ENCODE results near the gene N4BP2L2.

Gene N4BP2L2

DNA sequence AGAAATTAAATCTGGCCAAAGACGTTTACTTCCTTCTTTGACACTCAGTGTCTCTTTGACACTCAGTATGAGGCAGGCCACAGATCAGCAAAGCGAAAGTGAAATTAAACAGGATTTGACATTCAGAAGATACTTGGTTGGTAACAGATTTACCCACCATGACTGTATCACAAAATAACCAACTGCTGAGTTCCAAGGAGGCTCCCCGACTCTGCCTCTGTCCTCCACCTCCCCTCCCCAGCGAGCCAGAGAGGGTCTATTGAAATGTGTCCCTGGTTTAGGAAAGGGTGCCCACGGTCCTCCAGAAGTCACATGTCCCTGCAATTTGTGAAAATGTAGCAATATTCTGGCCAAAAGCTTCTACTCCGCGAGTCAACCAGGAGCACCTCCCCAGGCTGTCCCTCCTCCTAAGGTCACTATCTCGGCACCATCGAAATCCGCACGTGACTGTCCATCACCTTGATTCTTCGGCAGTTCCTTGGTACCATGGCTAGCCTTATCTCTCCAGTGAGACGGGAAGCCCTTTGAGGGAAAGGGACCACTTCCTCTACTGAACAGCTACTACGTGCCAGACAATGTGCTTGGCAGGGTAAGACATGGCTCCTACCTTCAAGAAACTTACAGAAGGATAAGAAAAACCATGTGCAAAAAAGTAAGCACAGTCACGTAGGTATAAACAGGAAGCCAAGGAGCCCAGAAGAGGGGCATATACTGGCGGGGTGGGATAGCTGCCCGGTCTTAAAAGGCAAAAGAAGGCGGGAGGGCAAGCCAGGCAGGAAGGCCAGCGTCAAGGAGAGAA is 112.2 kb downstream of the N4BP2L2 start:
- no peak for DNase-seq (ENCODE audit: low read depth)

DNA sequence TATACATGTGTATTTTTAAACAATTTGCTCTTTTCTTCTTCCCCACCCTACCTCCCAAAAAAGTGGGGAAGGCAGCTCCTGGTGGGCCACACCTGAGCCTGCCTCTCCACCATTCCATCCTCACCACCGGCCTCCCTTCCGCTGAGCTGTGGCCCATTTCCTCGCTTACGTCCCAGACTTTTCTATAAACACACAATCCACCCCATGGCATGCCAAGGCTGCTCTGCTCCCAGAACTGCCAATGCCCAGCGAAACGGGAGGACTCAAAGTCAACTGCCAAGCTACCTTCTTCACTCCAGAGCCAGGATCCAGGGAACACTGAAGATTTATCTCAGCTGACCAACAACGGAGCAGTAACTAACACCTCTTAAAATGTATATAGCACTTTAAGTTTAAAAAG is 113.4 kb downstream of the N4BP2L2 start:
- DNase-seq (ENCODE audit: low read depth), result no peak

DNA sequence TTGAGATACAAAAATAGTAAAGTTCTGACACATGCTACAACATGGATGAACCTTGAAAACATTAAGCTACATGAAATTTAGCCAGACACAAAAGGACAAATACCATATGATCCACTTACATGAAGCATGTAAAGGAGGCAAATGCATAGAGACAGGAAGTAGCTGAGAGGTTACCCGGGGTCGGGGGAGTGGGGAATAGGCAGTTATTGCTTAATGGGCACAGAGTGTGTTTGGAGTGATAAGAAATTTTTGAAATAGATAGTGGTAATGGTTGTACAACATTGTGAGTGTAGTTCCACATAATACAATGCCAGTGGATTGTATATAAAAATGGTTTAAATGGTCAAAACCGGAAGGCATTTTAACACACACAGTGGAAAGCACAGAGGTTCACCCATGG is 115.0 kb downstream of the N4BP2L2 start:
- no peak for DNase-seq (ENCODE audit: low read depth)

DNA sequence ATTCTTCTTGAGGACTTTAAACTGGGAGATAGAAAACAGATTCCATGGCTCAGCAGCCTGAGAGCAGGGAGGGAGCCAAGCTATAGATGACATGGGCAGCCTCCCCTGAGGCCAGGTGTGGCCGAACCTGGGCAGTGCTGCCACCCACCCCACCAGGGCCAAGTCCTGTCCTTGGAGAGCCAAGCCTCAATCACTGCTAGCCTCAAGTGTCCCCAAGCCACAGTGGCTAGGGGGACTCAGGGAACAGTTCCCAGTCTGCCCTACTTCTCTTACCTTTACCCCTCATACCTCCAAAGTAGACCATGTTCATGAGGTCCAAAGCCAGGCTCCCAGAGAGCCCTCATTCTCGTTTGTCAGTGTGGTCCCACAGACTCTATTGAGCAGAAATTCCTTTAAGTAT is 118.7 kb downstream of the N4BP2L2 start:
- no peak for DNase-seq (ENCODE audit: low read depth)

DNA sequence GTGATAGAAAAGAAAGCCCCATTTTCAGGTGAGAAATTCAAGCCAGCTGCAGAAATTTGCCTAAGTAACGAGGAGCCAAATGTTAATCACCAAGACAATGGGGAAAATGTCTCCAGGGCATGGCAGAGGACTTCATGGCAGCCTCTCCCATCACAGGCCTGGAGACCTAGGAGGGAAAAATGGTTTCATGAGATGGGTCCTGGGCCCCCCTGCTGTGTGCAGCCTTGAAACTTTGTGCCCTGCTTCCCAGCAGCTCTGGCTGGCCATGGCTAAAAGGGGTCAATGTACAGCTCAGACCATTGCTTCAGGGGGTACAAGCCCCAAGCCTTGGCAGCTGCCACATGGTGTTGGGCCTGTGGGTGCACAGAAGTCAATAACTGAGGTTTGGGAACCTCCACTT is 120.6 kb downstream of the N4BP2L2 start:
- DNase-seq (ENCODE audit: low read depth), result no peak

DNA sequence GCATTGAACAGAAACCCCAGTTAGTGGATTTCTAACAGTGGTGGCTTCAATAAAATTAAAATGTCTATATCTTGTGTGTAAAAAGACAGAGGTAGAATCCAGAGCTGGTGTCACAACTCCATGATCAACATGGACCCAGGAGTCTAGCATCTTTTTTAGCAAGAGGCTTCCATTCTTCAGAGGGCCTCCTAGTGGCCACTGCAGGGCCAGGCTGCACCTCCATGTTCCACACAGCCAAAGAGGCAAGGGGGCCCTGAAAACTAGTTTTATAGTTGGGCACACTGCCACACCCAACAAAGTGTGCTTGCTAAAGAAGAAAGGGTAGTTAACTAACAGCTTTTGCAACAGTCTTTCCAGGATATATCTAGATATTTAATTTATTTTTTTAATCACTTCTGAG is 123.6 kb downstream of the N4BP2L2 start:
- no peak for DNase-seq (ENCODE audit: low read depth)

DNA sequence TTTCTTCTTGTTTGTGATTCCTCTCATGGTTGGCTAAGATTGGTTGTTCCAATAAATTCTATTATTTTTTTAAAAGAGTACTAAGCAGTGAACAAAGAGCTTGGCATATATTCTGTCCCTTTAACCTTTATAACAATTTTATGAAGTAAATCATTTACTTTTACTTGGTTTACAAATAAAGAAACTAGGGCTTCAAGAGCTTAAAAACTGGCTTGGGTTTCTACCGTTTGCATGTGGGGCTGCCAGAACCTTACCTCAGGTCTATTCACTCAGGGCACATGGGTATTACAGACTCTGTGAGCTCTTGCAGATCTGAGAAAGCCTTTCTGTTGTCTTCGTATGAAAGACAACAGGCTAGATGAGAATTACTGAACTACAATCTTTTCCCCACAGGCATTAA is 124.0 kb downstream of the N4BP2L2 start:
- no peak for DNase-seq (ENCODE audit: low read depth)

DNA sequence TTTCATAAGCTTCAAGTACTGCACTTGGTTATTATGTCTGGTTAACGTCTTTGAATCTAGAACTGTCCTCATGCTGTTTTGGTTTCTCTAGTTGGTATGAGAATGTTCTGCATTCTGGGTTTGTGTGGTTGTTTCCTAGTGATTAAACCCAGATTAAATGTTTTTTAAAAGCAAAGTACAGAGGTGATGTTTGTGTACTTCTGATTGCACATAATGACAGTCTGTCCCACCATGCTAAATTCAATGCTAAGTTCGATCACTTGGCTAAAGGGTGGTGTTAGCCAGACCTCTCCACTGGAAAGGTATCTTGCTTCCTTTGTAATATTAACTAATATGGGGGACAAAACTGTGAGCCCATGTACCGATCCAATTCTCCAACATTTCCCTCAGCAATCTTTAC is 125.3 kb downstream of the N4BP2L2 start:
- DNase-seq (ENCODE audit: low read depth), result no peak

DNA sequence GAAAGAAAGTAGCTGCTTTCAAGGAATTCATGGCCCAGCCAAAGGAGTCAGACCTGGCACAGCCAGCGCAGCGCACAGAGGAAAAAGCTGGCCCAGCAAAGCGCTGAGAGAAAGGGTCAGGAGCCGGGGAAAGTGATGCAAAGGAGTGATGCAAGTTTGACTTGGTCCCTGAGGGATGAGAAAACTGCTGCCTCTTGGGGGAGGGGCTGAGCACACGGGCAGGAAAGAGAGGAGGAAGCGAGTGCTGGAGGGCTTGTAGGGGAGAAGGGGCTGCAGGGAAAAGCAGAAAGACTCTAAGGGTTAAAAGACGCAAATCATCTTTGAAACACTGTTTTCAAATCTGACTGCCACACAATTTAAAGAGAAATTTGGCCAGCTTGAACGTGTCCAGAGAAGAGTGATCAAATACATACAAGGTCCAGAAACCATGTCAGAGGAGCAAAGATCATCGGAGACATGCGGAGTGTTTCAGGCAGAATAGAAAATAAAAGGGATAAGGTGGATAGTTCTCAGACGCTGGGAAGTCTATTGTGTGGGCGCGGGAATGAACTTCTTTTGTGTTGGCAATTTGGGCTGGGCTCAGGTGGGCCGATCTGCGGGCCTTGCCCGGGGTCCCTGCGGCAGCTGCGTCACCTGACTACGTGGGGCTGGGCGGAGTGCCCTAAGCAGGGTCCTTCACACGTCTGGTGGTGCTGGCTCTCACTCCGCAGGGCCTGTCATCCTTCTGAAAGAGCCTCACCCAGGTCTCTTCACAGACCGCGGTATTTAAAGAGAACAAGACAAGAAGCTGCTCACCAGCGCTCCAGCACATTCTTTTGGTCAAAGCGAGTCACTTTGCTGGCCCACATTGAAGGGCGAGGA is 128.8 kb downstream of the N4BP2L2 start:
- DNase-seq (ENCODE audit: low read depth), result no peak

DNA sequence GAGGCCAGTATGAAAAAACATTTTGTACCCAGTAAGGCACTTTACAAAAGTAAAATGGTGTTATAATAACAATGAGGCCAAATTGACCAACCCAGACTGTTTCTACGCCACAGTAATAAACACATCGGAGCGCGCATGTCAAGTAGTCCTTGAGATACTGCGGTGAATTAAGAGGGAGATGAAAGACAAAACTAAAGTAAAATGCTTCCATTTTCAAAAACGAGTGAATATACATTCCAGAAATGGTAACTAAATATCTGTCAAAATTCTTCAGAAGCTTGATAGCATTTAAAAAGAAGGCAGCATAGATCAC is 129.6 kb downstream of the N4BP2L2 start:
- DNase-seq (ENCODE audit: low read depth), result no peak

DNA sequence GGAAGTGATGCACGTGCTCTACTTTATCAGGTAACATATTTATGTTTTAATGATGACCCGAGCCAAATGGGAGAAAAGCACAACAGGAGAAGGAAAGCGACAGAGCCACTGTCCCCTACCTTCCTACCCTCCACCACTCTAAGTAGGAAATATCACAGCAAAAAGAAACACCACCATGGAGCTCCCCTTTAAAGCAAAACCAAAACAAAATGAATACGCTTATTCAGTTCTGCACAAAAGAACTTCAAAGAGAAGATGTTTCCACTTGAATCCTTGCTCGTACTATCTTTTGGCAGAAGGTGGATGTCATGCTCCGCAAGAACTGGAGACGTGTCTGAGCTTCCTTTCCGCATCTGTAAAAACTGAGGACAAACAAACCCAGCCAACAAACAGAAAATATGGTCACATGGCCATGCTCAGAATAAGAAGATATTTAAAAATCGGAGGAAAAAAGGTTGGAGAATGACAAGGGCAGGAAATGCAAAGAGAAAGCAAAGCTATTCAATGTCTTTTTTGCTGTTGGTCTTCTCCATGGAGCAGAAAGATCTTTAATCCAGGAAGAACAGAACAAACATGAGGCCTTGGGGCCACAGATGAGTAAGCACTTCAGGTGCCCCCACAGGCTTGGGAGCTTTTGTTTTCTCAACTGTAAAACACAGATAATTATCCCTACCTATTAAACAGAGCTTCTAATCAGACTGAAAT is 130.1 kb downstream of the N4BP2L2 start:
- DNase-seq (ENCODE audit: low read depth), result no peak

DNA sequence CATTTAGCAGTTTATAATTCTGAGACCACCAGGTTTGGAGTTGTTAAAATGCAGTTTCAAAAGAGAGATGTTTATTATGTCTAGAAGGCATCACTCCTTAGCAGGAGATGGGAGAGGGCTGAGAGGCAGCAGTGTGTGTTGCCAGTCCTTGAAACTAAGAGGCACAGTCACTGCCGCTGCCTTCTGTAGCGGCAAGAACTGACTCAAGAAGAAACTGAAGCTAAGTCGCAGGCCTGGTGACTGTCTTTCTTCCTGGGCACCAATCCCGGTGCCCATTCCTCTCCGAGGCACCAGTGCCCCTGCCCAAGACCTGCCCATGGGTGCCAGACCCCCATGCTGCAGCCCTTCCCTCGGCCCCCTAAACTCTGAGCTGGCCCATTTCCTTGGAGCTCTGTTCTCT is 130.7 kb downstream of the N4BP2L2 start:
- no peak for DNase-seq (ENCODE audit: low read depth)

DNA sequence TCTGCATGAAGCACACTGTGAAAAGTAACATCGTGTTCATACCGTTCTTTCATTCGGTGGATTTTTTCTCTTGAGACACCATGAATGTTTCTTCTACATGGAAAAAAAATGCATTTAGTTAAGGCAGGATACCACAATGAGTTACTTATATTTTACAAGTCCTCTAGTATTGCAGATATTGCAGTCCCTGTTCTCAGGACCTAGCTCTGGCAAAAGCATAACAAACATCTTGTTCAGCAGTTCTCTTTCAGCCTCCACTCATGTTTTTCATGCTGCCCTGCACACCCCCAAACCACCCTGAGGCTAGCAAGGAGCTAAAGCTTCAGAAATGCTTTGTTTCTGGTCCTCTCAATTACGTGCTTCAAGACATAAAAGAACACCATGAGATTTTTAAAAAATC is 135.5 kb downstream of the N4BP2L2 start:
- DNase-seq (ENCODE audit: low read depth), result no peak

DNA sequence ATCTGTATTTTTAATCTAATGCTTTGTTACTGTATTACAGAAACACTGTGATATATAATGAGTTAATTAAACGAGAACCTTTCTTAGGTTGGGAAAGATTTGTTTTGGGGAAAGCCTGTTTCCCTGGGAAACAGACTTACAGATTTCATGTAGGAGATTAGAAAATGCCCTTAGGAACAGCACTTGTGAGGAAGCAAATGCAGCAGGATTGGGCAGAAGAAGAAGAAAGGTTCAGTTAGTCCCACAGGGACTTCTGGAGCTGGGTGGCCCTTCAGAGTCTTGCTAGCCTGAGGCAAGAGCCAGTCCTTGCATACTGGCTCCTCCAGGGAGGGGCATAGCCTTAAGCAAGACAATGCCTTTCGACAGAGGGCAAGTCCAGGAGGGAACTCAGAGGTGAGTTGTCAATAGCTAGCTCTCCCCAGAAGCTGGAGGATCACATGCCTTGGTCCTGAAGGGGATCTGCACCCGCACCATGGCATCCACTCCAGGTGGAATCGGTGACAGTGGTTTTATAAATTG is 147.4 kb downstream of the N4BP2L2 start:
- no peak for DNase-seq (ENCODE audit: low read depth)

DNA sequence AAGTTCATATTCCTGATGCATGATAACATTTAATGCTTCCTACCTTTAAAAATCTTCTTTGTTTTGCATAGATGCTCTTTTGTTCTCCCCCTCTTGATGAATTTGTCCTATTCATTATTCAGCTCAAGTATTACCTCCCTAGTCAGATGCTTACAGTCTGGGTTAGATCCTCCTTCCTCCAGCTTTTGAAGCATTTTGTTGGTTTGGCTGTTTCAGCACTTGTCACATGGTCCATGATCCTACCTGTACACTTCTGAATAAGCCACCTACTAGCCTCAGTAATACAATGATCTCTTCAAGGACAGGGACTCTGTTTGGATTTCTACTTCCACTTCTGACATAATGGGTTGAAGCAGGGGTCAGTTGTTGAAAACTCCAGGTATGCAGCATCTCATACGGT is 148.1 kb downstream of the N4BP2L2 start:
- DNase-seq (ENCODE audit: low read depth), result no peak

DNA sequence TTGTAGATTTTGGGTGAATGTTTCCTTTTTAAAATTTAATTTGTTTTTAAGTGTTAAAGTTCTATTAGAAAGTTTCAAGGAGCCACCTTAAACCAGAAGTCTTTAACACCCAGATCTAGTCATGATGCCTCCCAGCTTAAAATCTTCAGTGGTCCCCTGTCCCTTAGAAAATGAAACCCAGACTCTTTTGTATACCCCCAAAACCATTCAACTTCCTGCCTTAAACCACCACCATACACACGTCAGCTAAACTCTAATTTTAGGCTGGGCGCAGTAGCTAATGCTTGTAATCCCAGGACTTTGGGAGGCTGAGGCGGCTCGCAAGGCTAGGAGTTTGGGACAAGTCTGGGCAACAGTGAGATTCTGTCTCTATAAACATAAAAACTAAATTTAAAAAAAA is 148.5 kb downstream of the N4BP2L2 start:
- DNase-seq (ENCODE audit: low read depth), result no peak

DNA sequence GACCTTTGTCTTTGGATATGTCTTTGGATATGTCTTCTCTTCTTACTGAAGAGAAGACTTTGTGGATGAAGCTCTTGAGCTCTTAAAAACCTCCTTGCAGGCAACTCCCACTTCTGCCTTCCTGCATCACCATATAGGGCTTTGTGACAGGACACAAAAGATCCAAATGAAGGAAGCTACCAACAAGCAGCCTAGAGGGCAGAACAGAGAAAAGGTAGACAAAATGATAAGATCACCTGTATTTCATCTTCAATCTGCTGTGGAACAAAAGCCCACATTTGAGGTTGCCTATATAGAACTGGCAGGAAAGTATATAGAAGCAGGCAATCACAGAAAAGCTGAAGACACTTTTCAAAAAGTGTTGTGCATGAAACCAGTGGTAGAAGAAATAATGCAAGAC is 153.2 kb downstream of the N4BP2L2 start:
- no peak for DNase-seq (ENCODE audit: low read depth)

DNA sequence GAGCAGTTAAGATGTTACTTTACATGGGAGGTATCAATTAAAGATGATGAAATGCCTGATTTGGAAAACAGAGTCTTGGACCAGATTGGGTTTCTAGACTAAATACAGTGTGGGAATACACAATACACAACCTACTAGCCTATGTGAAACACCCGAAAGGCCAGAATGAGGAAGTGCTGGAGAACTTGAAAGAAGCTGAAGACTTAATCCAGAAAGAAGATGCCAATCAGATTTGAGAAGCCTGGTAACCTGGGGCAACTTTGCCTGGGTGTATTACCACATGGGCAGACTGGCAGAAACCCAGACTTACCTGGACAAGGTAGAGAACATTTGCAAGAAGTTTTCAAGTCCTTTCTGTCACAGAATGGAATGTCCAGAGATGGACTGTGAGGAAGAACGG is 153.9 kb downstream of the N4BP2L2 start:
- no peak for DNase-seq (ENCODE audit: low read depth)

DNA sequence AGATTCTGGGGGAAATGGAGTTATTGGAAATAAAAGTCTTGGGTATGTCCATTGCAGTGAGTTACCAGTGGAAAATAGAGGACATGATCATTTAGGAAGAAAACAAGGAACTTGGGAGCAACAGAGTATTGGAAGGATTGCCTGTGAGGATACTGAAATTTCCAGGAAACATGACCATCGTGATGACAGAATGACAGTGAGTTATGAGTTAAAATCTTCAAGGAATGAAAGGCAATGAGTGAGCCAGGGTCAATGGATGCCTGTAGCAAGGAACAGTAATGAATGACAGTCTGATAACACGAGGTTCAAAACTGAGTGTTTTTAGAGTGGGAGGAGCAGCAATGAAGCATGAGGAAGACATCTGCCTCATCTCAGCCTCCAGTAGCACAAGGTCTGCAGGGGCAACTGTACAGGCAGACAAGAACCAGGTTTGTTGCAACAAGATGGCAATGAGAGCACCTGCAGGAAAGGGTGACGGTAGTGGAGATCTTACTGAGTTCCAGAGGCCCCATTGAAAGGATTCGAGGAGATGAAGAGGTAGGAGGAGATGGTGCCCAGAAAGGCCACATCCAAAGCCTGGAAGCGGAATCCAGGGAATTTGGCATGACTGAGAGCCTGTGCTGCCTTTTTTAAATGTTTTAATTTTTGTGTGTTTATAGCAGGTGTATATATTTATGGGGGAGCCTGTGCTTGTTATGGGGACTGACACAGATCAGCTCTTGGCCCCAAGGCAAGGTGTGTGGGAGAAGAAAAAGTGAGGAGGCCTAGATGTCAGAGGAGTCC is 154.6 kb downstream of the N4BP2L2 start:
- DNase-seq (ENCODE audit: low read depth), result no peak

Data from stimulated activated CD8-positive, alpha-beta memory T cell treated with anti-CD3 and anti-CD28 coated beads, Interleukin-15, amount 100 ng/mL, for 1 hour (primary cell).